ENCODE measurements around the gene ADH5. TPM values are rescaled to one million over a fixed set of nuclear protein-coding genes. Genes with fewer than 3 reads are reported as not detected.
A peak's percentile ranks its signal among the peaks of the same experiment; 100 is the strongest.

ADH5 gene
- total and polyA plus RNA-seq, 10 of the 15 experiments (the other 5 are each of a cell fraction or from before 2014, with no cell fraction given), result 48.5 to 159 (median 95.3) TPM

GRCh38 chr4:99088481-99089365, at the start of gene ADH5 (continued):
- TF ChIP-seq TCF7 (IDR thresholded peaks at IDR 0.05; ENCODE audit: borderline replicate concordance) (no peak), POLR2A (IDR thresholded peaks at IDR 0.05; ENCODE audit: low read depth, low read length) (peak; percentile 96), ATF3 (IDR thresholded peaks at IDR 0.05; ENCODE audit: borderline replicate concordance, extremely low read depth, low read depth, low read length) (no peak), ELK1 (IDR thresholded peaks at IDR 0.05; ENCODE audit: low read depth, low read length) (peak; percentile 45; the same call in 1 of the 2 replicates), FOXM1 (IDR thresholded peaks at IDR 0.05; ENCODE audit: low read depth, low read length) (no peak), JUND (IDR thresholded peaks at IDR 0.05; ENCODE audit: low read depth, low read length) (no peak), CBX3 (IDR thresholded peaks at IDR 0.05; ENCODE audit: borderline replicate concordance, low read depth) (no peak), SMAD5 (IDR thresholded peaks at IDR 0.05; ENCODE audit: low read depth) (peak; percentile 48; the same call in 1 of the 2 replicates), ZNF217 (IDR thresholded peaks at IDR 0.05) (no peak), ZBED1 (IDR thresholded peaks at IDR 0.05; ENCODE audit: borderline replicate concordance) (no peak), EP300 (IDR thresholded peaks at IDR 0.05; ENCODE audit: borderline replicate concordance in 1 of 2, control insufficient read depth in 1 of 2, low read depth in 2 of 2, low read length in 2 of 2) (no peak), ZNF274 (IDR thresholded peaks at IDR 0.05; ENCODE audit: insufficient read depth, insufficient read length) (no peak), ZSCAN29 (IDR thresholded peaks at IDR 0.05) (0 out of 2 replicates have a peak, but pooled peaks have one; percentile 39), PAX8 (IDR thresholded peaks at IDR 0.05) (no peak), RFX5 (IDR thresholded peaks at IDR 0.05; ENCODE audit: low read depth, low read length) (no peak), NFXL1 (IDR thresholded peaks at IDR 0.05; ENCODE audit: borderline replicate concordance) (no peak), SREBF2 (IDR thresholded peaks at IDR 0.05; ENCODE audit: low read length) (no peak), CBX5 (IDR thresholded peaks at IDR 0.05; ENCODE audit: low read depth) (0 out of 2 replicates have a peak, but pooled peaks have one; percentile 40), NKRF (conservative IDR thresholded peaks at IDR 0.05) (peak; percentile 67), NR2C2 (IDR thresholded peaks at IDR 0.05; ENCODE audit: borderline replicate concordance, control insufficient read depth, insufficient read length, low read depth) (no peak), TCF3 (IDR thresholded peaks at IDR 0.05; ENCODE audit: borderline replicate concordance, insufficient read depth, low read depth, low read length) (0 out of 2 replicates have a peak, but pooled peaks have one; percentile 51), GATAD2B (conservative IDR thresholded peaks at IDR 0.05; ENCODE audit: low read depth) (no peak), MXI1 (IDR thresholded peaks at IDR 0.05; ENCODE audit: low read depth, low read length) (peak; percentile 73), ATF2 (IDR thresholded peaks at IDR 0.05; ENCODE audit: low read length) (no peak), IKZF1 (conservative IDR thresholded peaks at IDR 0.05) (peak; percentile 59), EZH2 (IDR thresholded peaks at IDR 0.05; ENCODE audit: borderline replicate concordance, control insufficient read depth, low read depth, low read length) (no peak), HDAC2 (IDR thresholded peaks at IDR 0.05) (no peak)

Data from GM12878 (cell line).